HG02763 (cell line): ENCODE measurements around the gene SAC3D1.
"Not testable (repeated sequence)": the region's sequence is repeated elsewhere in the genome, so short reads cannot be mapped to it uniquely, and the experiment has no call there.

ENCODE experiments used
- ATAC-seq: cut with Tn5 transposase; IDR thresholded peaks from one replicate; pipeline ENCODE4 v1.9.1; 2021; ENCODE audit warnings: mild to moderate bottlenecking, moderate library complexity; ENCODE audit not compliant: unreplicated experiment

Gene SAC3D1

DNA sequence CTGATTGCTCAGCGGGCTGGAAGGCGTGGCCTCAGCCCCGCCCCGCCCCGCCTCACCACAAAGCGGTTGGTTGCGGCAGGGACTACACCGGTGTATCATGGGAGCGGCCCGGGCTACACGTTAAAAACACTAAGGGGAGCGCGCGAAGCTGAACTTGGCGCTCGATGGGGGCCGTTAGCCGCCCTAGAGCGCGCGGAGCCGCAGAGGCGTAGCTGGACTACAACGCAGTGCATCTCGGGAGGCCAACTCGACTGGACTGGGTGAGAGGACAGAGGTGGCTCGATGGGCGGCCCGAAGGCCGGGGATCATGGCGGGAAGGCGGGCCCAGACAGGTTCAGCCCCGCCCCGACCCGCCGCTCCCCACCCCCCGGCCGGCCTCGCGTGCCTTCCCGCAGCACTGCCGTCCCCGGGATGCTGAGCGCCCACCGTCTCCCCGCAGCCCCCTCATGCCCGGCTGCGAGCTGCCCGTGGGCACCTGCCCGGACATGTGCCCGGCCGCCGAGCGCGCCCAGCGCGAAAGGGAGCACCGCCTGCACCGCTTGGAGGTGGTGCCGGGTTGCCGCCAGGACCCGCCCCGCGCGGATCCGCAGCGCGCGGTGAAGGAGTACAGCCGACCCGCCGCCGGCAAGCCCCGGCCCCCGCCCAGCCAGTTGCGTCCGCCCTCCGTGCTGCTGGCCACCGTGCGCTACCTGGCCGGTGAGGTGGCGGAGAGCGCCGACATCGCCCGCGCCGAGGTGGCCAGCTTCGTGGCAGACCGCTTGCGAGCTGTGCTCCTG is at the start of gene SAC3D1:
SAC3D1 (plus strand) TSS at position 364 of the 776 bp plus-strand sequence; CDS start at position 447, 83 bp downstream.
- peak; percentile 81 for ATAC-seq

DNA sequence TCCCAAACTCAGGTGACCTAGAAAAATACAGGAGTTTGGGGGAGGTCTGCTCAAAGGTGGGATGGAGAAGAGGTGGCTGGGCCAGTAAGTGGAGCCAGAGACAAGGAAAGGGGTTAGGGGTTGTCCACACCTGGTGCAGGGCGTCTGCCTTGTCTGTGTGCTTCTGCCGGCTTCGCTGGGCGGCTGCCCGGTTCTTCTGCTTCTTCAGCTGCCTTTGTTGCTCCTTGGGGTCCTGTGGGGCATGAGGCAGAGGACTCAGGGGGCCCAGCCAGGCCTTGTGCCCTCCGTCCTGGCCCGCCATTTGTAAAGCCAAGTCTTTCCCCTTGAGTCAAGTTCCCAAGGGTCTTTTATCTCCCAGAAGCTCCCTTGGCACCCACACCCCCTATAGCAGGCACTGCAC is 46.7 kb upstream of the SAC3D1 start:
- no peak for ATAC-seq

DNA sequence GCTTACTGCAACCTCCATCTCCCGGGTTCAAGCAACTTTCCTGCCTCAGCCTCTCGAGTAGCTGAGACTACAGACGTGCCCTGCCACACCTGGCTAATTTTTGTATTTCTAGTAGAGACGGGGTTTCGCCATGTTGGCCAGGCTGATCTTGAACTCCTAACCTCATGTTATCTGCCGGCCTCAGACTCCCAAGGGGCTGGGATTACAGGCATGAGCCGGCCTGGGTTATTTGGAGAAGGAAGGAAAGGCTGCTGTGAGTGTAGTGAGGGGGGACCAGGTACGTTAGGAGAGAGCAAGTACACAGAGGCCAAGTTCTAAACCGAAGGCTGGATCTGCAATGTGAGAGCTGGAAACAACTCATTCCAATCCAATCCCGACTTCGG is 44.7 kb upstream of the SAC3D1 start:
- ATAC-seq: no peak

DNA sequence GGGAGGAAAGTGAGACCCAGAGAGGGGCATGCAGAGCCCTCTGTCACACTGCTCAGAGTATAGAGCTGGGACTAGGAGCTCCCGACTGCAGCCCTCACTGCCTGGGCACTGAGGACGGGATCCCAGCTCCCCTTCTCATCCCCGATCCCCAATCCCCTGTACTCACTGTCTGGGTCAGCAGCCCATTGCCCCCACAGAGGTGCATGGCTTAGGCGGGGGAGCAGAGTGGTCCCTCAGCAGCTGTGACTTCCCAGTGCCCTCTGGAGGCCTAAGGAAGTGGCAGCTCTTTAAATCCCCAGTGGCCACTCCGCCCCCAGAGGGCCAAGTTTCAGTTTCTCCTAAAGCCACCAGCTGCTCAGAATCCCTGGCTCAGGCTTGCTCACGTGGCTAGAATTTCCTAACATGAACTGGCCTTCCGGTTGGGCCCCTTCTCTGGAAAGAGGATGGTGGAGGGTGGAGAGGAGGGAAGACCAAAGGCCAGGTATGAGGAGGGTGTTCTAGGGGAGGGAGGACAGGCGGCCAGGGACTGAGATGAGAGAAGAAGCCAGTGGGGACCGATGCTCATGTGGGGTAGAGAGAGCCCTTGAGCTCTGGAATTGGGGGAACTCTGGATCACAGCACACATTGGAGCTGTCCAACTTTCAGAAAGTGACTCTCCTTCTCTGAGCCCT is 44.2 kb upstream of the SAC3D1 start, which contains the start of gene BATF2:
BATF2 (minus strand) TSS at position 262 of the 671 bp plus-strand sequence; CDS start at position 205, 57 bp downstream.
- ATAC-seq: no peak

DNA sequence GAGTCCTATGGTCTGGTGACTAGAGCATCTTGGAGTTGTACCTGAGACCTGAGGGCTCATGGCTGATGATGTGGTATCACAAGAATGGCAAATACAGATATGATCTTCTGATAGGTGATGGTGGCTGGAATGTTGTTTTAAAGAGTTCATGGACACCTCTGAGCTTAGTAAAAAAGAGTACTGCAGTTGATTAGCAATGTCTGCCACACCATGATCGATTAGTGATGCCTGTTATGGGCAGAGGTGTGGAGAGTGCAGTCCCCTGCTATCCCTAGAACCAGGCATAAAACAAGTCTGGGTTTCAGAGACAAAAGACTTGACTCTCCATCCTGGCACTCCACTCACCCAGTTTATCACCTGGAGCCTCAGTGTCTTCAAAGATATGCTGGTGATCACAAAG is 42.9 kb upstream of the SAC3D1 start:
- no peak for ATAC-seq

DNA sequence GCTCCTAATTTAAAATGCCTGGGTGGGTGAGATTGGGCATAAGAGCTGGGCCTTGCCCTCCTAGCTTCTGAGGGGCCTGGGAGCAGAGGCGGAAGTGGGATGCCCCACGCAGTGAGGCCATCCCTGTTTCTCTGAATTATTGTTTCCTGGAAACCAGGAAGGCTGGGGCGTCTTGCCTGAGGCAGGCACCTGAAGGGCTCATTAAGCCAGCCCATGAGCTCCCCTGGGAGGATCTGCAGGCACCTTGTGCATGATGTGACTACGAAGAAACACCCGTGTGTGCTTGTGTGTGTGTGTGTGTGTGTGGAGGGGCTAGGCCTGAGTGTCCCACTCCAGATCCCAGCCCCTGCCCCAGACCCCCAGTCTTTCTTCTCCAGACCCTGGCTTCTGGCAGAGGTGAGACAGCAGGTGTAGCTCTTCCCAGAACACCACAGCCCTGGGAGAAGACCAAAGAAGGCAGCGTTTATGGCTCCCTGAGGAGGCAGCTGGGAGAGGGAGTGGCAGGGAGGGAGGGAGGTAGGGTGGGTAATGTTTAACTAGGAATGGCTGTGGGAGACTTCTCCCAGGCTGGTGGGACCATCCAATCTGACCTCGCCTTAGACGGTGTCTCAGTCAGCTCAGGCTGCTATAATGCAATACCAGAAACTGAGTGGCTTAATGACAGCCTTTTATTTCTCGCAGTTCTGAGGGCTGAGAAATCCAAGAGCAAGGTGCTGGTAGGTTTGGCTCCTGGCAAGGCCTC is 42.1 kb upstream of the SAC3D1 start:
- no peak for ATAC-seq

DNA sequence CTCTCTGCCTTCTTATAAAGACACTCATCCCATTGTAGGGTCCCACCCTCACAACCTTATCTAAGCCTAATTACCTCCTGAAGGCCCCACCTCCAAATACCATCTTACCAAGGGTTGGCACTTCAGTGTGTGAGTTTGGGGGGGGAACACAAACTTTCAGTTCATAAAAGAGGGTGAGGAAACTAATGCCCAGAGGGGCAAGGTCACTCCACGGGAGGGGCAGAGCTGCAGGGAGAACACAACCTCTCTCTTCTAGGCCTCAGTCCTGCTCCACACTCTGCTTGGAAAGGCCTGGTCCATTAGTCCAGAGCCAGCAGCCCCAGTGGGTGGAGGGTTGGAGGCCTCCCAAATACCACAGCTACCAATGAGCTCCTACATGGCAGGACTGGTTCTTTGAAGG is 41.5 kb upstream of the SAC3D1 start:
- no peak for ATAC-seq

DNA sequence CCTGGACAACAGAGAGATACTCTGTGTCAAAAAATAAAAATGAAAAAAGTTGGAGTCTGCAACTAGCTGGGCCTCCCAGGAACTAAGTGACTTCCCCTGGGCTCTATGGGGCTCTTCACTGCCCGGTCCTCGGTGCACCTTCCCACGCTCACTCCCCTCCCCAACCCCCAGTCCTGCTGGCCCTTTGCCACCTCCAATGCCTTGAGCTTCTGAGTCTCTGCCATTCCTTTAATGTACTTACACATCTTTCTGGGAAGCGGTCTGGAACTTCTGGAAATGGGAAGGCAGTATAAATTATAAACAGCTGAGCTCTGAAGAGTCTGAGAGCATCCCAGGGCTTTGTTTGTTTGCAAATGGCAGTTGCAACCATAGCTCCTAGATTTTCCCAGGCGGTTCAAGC is 38.3 kb upstream of the SAC3D1 start:
- no peak for ATAC-seq

DNA sequence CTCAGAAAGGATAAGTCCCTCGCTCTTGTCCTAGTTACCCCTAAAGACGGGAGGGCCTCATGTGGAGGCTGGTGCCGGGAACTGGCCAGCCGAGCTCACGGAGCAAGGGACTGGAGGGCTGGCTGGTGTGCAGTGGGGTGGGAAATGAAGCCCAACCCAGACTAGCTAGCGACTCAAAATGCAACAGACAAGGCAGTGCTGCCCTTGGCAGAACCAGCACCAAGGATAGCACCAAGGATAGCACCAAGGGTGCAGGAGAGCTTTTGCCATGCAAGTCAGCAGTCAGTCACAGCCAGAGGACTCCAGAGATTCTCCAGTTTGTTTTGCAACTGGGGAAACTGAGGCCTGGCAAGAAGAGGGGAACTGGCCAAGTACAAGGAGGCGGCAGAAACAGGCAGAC is 37.7 kb upstream of the SAC3D1 start:
- ATAC-seq: no peak

DNA sequence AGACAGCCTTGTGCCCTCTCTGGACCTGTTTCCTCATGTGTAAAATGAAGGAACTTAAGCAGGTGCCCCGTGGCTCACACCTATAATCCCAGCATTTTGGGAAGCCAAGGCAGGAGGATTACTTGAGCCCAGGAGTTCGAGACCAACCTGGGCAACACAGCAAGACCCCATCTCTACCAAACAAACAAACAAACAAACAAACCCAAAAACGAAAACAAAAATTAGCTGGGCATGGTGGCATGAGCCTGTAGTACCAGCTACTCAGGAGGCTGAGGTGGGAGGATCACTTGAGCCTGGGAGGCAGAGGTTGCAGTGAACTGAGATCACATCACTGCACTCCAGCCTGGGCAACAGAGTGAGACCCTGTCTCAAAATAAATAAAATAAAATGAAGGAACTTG is 37.0 kb upstream of the SAC3D1 start:
- ATAC-seq: not testable (repeated sequence)

DNA sequence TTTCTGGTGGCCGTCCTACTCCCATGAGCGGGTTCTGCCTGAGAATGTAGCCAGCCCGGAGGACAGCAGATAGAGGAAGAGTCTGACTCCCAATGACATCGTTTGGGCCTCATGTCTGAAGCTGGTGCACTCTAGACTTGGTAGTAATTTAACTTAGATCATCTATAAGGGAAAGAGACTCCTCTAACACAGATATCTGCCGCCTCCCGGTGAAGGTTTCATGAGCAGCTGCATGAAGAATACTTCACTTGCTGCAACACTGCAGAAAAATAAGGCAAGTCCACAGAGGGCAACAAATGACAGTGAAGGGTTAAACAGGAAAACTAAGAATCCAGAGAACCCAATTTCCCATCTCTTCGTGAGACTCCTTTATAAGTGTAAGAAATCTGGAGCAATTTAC is 33.0 kb upstream of the SAC3D1 start:
- ATAC-seq: no peak

DNA sequence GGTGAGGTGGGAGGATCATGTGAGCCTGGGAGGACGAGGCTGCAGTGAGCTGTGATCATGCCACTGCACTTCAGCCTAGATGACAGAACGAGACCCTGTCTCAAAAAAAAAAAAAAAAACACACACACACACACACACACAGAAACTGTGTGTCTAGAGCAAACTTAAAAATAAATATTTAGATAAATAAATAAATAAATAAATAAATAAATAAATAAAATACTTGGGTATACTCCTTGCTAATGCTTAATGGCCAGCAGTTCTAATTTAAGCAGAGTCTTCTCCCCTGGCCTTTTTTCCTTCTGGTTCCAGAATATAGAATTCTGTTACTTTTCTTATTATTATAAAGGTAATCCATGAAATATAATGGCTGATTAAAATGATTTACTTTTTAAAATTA is 32.1 kb upstream of the SAC3D1 start:
- ATAC-seq: no peak

DNA sequence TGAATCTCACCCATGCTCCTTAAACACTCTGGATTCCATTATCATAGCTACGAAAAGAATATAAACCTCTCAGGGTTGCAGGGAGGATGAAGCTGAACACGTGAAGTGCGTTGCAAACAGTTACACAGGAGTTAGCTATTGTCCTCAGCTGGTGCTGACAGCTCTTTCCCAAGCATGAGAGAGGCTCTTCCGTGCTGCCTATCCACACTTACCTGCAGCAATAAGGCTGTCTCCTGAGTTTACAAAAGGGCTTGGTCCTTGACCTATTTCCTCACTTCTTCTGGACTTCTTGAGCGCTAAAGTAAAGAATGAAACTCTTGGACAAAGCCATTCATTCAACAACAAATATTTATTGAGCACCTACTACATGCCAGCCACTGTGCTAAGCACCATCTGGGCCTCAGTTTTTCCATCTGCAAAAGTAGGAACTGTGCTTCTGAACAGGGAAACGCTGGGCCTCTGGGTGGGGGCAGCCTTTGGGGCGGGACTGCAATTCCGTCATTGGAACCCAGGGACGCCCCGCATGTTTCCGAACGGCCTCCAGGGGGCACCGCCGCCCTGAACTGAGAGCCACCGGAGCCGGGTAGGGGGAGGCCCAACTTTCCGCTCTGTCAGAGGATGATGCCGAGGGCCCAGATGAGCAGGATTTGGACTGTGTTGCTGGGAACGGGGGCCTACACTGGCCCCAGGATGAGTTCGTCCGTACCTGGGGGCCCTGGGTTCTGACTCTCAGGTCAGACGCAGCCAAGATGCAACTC is 27.7 kb upstream of the SAC3D1 start:
- ATAC-seq: peak; percentile 71

DNA sequence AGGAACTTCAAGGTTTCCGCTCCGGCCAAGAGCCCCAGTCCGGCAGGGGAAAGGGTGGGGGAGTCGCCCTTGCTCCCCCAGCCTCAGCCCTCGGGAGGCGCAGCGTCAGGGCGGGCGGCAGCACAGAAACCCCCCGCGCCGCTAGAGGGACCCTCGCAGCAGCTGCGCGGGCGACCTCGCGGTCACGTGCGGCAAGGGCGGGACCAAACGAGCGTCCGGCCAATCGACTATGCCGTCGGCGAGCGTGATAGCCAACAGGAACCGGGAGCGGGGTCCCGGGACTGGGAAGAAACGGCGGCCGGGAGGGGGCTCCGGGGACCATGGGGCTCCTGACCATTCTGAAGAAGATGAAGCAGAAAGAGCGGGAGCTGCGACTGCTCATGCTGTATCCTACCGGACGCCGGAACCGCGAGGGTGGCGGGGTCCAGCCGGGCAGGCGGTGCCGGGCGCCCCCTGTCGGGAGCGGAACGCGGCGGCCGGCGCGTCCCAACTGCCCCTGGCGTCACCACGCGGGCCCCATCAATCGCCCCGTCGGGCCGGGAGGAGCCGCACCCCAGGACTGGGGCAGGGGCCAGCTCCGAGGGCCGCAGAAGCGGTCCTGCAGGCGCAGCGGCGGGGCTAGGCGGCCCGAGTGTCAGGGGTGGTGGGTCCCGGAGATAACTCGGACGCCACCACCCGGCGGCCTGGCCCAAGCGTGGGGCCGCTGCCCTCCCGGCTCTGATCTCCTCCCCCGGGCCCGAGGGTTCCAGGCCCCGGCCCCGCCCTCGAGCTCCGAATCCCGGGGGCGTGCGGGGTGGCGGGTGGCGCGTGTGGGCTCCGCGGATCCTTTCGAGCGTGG is 26.9 kb upstream of the SAC3D1 start, which contains the start of gene ARL2:
ARL2 (plus strand) TSS at position 273 of the 838 bp plus-strand sequence; CDS start at position 321, 48 bp downstream.
- peak; percentile 82 for ATAC-seq

DNA sequence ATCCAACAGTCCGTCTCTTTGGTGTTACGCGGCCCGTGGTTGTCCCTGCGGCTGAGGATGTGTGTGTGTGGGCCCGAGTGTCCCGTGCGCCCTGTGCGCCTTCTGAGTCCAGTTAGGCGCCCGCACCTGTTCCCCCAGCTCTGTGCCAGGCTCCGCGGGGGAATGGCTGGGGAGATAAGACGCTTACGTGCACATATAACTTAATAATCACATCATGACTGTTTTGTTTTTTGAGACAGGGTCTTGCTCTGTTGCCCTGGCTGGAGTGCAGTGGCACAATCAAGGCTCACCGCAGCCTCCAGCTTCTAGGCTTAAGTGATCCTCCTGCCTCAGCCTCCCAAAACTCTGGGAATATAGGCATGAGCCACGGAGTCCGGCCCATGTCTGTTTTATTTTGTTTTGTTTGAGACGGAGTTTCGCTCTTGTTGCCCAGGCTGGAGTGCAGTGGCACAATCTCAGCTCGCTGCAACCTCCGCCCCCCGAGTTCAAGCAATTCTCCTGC is 26.2 kb upstream of the SAC3D1 start:
- ATAC-seq: peak; percentile 3

DNA sequence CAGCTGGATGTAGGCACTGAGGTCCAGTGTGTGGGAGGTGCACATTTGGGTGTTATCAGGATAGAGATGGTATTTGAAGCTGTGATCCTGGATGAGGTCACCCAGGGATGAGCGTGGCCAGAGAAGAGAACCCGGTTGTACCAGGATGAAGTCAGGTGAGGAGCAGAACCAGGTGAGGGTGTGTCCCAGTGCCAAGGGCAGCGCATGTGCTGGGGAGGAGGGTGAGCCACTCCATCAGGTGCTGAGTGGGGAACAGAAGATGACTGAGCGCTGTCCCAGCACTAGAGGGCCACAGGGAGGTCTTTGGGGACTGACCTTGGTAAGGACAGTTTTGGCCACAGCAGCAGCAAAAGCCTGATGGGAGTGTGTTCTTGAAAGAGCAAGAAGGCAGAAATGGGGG is 24.3 kb upstream of the SAC3D1 start:
- no peak for ATAC-seq

DNA sequence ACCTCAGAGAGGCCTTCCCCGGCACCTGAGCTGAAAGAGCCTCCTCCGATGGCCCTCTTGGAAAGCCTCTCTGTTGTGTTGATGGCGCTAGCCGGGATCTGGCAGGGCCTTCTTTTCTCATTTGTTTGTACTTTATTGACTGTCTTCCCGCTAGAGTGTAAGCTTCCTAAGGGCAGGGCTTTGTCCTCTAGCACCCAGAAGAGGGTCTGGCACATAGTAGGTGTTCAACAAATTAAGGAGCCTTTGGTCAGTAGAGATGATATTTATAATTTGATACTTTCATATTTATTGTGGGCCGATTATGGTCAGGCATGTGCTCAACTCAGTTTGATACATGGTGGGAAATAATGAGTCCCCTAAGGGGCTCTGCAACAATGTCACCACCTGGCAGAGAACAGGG is 23.1 kb upstream of the SAC3D1 start:
- ATAC-seq: no peak

DNA sequence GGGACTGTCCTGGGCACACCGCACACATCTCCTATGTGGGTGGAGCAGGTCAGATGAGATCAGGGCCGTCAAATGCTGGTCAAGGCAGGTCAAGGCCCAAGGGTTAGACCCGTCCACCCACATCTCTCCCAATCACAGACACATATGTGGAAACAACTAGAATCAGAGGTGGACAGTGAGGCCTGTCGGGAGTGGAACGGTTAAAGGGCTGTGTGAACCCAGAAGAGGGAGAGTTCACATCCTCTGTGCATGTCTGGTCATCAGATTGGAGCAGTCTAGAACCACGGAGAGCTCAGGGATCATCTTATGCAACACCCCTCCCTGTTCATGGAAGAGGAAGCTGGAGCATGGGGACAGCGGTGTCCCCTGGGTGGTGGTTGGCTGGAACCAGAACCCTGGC is 21.2 kb upstream of the SAC3D1 start:
- no peak for ATAC-seq

DNA sequence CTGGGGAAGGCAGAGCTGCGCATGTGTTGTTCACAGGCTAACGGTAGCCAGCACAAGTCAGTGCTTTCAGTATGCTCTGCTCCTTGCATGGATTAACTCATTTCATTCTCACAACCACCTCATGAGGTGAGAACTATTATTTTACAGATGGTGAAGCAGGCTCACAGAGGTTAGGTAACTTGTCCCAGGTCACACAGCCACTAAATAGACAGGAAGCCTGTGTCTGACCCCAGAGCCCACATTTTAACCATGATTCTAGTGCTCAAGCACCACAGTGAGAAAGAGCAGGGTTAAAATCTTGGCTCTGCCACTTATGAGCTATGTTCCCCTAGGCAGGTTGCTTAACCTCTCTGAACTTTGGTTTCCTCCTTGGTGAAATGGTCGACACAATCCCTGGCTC is 20.0 kb upstream of the SAC3D1 start:
- no peak for ATAC-seq

DNA sequence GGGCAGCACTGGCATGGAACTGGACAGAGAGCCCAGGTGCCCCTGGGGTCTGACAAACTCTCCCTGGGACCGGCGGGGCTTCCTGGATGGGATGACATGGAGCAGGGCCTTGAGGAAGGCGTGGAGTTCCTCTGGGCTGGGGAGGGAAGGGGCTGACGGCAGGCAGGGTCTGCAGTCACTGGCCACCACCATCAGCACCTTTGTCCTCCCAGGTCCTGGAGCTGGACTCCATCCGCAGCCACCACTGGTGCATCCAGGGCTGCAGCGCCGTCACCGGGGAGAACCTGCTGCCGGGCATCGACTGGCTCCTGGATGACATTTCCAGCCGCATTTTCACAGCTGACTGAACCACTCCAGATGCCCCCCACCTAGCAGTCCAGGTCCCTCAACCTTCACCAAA is 19.5 kb upstream of the SAC3D1 start:
- no peak for ATAC-seq
